Measurements from ENCODE around the gene KIAA2012.

The KIAA2012 gene

GRCh38 chr2:202194418-202194817, 121.4 kb downstream of the KIAA2012 start:
- DNase-seq (ENCODE audit: extremely low read depth, insufficient read length), result no peak
- H3K27me3 ChIP-seq (replicated peaks; ENCODE audit: control insufficient read depth, insufficient read depth, low read length), result no peaks in the 10 kb centered on the region; the same call in 1 of the 2 replicates
- no peak for TF ChIP-seq CTCF (IDR thresholded peaks at IDR 0.05; ENCODE audit: insufficient read depth, low read length, poor library complexity, severe bottlenecking)
- H3K36me3 ChIP-seq (ENCODE audit: control insufficient read depth, insufficient read depth, low read length), result no peaks in the 10 kb centered on the region
- H3K4me3 ChIP-seq (replicated peaks; ENCODE audit: low read depth, low read length), result no peak overlapping the region

- H3K36me3 ChIP-seq (ENCODE audit: control insufficient read depth, insufficient read depth, low read length), result no peaks in the 10 kb centered on the region
- no peak for DNase-seq (ENCODE audit: extremely low read depth, insufficient read length)
- H3K4me3 ChIP-seq (replicated peaks; ENCODE audit: low read depth, low read length), result no peak overlapping the region
These were observed 123.7 kb downstream of the KIAA2012 start for GRCh38 chr2:202196727-202197126.

GRCh38 chr2:202201220-202202160, 128.4 kb downstream of the KIAA2012 start:
- H3K4me3 ChIP-seq (replicated peaks; ENCODE audit: low read depth, low read length), result no peak overlapping the region
- no peak for TF ChIP-seq CTCF (IDR thresholded peaks at IDR 0.05; ENCODE audit: insufficient read depth, low read length, poor library complexity, severe bottlenecking)
- H3K27me3 ChIP-seq (replicated peaks; ENCODE audit: control insufficient read depth, insufficient read depth, low read length), result no peaks in the 10 kb centered on the region; the same call in 1 of the 2 replicates
- no peaks in the 10 kb centered on the region; the same call in none of the 2 replicates for H3K36me3 ChIP-seq (ENCODE audit: control insufficient read depth, insufficient read depth, low read length)
- no peak for DNase-seq (ENCODE audit: extremely low read depth, insufficient read length)

More at GRCh38 chr2:202196727-202197126, 123.7 kb downstream of the KIAA2012 start:
- H3K27me3 ChIP-seq (replicated peaks; ENCODE audit: control insufficient read depth, insufficient read depth, low read length), result no peaks in the 10 kb centered on the region; the same call in 1 of the 2 replicates
- TF ChIP-seq CTCF (IDR thresholded peaks at IDR 0.05; ENCODE audit: insufficient read depth, low read length, poor library complexity, severe bottlenecking), result no peak

- H3K36me3 ChIP-seq (ENCODE audit: control insufficient read depth, insufficient read depth, low read length), result no peaks in the 10 kb centered on the region; the same call in none of the 2 replicates
- DNase-seq (ENCODE audit: extremely low read depth, insufficient read length), result no peak
- TF ChIP-seq CTCF (IDR thresholded peaks at IDR 0.05; ENCODE audit: insufficient read depth, low read length, poor library complexity, severe bottlenecking), result no peak
- no peaks in the 10 kb centered on the region for H3K27me3 ChIP-seq (replicated peaks; ENCODE audit: control insufficient read depth, insufficient read depth, low read length)
- no peak overlapping the region for H3K4me3 ChIP-seq (replicated peaks; ENCODE audit: low read depth, low read length)
These were observed 130.3 kb downstream of the KIAA2012 start for GRCh38 chr2:202203348-202203747.

- Histone ChIP-seq H3K36me3 (ENCODE audit: control insufficient read depth, insufficient read depth, low read length) (no peaks in the 10 kb centered on the region; the same call in none of the 2 replicates), H3K27me3 (replicated peaks; ENCODE audit: control insufficient read depth, insufficient read depth, low read length) (no peaks in the 10 kb centered on the region), H3K4me3 (replicated peaks; ENCODE audit: low read depth, low read length) (no peak overlapping the region)
- no peak for TF ChIP-seq CTCF (IDR thresholded peaks at IDR 0.05; ENCODE audit: insufficient read depth, low read length, poor library complexity, severe bottlenecking)
- no peak for DNase-seq (ENCODE audit: extremely low read depth, insufficient read length)
These were observed 131.8 kb downstream of the KIAA2012 start for GRCh38 chr2:202204855-202205254.

Data from GM06990 (cell line).